NCI-H1930 (cell line): ENCODE results near the gene BACH2.

Source experiments
- DNase-seq, 2 experiments: peaks; one replicate each; lab custom pipeline; 2025; lab: John Stamatoyannopoulos, UW

BACH2 gene

DNA sequence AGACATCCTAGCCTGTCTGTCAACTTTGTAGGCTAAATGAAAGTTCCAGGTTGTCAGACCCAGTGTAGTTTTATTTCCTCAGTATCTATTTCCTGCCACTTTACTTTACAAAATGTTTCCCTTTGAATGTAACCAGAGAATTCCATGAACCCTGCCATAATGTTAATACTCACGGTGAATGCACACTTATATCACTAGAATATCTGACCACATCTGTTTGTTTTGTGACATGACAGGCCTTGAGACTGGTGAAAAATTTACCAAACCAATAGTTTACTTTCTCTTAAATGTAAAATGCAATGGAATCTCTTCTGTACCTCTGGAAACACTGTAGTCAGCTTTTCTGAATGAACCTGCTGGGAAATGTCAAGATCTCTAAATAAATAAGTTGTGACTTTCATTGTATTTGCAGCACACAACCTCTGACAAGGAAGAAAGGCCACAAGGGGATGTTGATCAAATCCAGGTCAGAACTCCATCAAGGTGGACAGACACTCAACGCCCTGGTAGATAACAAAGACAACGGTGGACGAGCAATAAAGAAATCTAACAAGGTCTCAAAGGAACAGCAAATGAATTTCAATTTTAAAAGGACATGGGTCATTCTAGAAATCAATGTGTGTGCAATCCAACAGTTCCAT is 59.2 kb downstream of the BACH2 start:
- DNase-seq, result no peak

DNA sequence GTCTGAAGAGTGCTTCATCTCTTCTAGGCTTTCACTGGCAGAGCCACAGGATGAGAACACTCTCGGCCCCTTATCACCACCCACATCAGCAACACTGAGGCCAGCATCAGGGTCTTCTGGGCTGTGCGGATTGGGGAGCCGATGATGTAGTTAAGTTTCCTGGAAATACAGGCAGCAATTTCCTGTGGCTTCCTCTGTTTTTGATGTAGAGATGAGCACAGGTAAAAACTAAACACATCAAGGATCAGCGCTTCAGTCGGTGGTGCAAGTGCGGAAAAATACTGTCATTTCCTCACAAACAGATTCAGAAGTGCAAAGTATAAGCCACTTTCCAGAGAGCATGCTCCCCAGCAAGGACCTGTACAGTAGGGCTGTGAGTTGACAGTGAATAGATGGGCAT is 62.6 kb downstream of the BACH2 start:
- DNase-seq, result no peak

DNA sequence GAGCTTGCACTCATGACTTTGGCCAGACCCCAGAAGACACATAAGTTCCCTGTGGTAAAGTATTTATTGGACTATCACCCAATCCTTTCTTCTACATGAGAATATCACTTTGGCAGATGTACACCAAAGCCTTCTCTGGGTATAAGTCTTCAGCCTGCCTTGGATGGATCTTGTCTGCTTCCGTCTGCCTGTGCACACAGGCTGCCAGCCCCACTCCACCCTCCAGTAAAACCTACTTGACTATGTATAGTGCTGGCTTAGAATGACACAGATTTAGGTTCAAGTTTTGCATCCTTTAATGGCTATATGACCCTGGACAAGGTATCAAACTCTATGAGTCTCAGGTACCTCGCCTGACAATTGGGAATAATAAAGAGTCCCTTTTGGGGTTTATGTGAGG is 63.4 kb downstream of the BACH2 start:
- DNase-seq, result no peak

DNA sequence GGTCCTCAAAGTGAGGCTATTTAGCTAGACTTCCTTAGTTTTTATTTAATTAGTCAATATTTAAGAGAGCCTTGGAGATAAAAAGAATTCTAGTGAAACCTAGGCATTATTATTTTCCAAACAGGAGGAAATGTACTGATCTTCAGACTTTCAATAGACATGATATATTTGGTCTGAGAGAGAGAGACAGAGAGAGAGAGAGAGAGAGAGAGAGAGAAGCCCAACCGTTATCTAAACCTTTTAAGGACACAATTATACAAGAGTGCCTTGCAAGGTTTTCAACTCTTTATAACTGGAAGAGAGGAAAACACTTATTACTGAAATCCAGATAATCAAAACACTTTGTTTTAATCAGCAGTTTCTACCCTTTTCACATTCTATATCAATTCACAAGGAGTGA is 64.8 kb downstream of the BACH2 start:
- no peak for DNase-seq

- no peak for DNase-seq
Observed at GRCh38 chr6:90231308-90231707, 65.3 kb downstream of the BACH2 start.

GRCh38 chr6:90230548-90231215 is 66.0 kb downstream of the BACH2 start:
- no peak for DNase-seq

DNA sequence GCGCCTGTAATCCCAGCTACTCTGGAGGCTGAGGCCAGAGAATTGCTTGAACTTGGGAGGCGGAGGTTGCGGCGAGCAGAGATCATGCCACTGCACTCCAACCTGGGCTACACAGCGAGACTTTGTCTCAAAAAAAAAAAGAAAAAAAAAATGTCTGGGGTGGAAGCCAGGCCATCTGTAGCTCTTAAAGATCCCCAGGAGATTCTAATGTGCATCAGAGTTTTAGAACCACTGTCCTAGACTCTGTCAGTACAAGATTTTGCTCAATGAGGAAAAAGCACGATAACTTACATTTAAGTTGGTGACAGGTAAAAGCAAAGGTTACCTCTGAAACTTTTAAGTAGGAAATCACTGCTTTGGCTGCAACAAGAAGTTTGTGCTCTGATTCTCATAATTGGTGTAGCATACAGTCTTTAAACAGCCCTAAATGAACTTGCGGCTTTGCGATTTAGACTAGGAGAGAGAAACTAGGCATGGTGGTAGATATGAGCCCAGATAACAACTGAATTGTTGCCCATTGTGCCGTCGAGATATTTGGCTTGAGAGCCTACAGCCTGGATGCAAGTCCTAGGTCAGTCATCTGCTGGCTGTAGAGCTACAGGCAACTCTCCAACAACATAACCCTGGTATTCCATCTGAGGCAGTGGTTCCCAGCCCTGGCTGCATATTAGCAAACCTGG is 67.2 kb downstream of the BACH2 start:
- DNase-seq, result no peak

- no peak for DNase-seq
Observed at GRCh38 chr6:90227673-90228072, 69.0 kb downstream of the BACH2 start.

DNA sequence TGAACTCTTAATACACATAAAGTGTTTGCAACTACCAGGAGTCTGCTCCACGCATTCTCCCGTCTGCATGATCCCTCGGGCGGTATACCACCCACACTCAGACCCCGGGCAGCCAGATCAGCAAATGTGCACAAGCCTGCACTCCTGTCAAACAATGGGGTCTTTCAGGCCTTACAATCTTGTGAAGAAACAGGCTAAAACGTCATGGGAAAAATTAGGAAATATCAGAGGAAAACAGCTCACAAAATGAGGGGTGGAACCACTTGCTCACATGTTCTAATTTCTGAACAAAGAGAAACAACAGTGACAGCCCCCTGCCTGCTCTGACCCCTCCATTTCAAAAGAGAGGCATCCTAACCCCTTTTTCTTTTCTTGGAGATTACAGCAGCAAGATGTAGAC is 69.4 kb downstream of the BACH2 start:
- no peak for DNase-seq

DNA sequence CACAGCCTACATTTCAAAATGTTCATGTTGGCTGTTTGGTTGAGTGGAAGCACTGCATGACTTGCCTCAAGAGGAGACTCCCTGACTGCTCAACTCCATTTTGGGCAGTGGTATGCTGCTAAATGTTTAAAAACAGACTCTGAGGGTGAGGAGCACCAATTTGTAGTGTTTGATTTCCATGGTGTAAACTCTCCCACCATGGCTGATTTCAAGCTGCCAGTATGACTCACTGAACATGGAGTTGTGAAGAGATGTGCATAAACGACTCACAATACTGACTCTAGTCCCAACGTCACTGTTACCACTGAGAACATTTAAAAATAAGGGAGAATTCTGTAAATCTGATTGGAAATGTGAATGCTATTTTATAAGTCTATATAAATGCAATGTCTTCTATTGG is 70.4 kb downstream of the BACH2 start:
- DNase-seq, result no peak

- DNase-seq, result no peak
Observed at GRCh38 chr6:90224196-90224595, 72.4 kb downstream of the BACH2 start.

DNA sequence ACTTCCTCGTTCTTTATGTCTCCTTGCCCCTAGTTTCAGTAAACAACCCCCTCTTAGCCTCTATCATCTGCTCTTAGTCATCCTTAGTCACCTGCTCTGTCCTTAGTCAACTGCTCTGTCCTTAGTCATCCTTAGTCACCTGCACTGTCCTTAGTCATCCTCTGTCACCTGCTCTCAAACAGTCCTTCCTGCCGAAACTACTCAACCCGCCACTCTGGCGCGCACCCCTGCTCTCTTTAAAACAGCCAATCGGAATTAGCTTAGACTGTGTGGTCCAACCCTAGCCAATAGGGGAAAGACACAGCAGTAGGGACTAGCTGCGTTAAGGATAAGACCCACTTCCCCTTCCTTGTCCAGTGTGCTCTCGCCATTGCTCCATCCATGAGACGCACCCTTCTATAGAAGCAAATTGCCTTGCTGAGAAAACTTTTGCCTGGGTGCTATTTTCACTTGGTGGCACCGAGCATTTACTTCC is 73.9 kb downstream of the BACH2 start:
- DNase-seq, result no peak

GRCh38 chr6:90222008-90222407 is 74.6 kb downstream of the BACH2 start:
- DNase-seq, result no peak

DNA sequence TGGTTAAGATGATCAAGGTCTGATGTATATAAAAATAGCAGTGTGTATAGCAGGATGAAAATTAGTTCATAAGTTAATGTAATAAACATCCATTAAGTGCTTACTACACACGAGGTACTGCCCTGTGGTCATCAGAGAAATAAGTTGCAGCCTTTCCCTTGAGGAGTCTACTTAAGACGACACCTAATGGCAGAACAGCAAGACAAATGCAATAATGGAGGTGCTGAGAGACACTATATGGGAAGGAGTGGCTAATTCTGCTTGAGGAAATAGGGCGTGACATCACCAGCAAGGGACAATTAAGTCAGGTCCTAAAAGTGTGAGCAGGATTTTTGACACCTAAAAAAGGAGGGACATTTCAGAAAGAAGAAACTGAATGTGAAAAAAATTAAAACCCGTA is 75.2 kb downstream of the BACH2 start:
- DNase-seq, result no peak

DNA sequence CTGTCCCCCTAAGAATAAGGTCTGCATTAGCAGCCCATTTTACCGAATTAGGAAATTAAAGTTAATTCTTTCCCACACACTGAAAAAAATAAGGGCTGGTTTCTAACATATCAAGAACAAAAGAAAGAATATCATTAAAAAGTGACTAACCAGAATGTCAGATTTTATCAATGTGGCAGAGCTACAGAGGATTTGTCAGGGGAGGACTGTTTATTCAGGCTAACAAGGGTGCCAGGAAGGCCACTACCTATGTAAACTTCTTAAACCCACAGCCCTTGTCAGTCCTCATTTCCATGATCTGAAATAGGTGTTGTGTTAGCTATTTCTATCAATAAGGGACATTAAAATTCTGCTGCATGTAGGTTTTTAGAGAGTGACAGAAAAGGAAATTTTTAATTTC is 76.4 kb downstream of the BACH2 start:
- no peak for DNase-seq

DNA sequence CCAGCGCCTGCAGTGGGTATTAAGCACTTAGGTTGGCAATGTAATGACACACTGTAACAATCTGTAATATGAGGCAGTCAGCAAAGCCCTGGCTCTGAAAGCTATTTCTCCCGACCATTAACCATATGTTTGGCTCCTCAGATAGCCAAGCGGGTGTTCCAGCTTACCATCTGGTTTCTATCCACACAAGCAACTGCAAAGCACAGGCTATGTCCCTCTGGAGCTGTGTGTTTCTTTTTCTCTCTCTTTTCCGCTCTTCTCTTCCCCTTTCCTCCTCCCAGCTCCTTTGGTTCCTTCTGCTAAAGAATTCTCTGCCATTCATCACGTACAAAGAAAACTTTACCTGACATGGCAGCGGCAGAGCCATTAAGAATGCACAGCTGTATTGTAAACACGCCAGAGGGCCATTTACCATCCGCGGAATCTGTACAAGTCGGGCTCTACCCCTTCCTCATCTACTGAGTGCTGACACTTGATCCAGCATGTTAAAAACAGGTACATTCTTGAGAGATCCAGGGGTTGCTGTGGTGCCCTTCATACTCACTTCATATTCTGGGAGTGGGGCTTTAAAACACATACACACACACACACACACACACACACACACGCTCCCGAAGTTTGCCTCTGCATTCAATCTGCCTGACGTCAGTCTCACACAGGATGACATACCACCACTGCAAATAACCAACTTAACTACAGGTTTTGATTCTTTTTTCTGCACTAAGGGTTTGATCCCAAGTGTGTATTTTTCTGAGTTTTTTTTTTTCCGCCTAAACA is 77.2 kb downstream of the BACH2 start:
- DNase-seq, result no peak

DNA sequence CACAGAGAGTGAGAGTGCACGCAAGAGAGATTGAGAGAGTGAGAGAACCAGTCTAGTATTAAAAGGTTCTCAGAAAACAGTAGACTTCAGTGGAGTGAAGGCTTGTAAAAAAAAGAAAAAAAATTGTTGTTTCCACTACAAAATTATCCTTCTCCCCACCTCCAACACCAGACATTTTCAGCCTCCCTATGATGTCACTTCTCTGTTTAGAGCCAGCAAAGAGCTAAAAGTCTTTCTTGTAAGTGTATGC is 77.8 kb downstream of the BACH2 start:
- no peak for DNase-seq

DNA sequence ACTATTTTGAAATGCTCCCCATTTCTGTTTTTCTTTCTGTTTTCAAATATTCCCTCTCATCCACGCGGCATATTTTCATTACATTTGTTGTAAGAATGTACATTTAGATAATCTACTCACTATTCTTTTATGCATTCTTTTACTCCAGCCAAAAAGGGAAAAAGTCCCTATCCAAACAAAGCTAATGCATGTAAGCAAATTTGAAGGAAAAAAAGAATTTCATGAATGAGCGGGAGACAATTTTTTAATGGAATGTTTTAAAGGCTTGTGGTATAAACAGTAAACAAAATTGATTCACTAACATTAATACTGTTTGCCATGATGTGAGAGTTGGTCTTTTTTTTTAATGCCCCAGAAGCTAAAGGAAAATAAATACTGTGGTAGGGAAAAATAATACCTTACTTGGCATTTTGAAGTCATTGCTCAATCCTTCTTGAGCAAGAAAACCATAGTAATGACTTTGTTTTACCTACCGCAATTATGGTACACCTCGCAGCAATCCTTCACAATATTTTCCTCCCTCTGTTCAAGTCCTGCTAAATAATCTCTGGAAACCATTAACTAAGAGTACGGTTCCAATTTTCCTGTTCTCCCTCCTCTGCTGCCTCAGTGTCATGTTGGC is 79.0 kb downstream of the BACH2 start:
- DNase-seq, result no peak

- DNase-seq, result no peak
Observed at GRCh38 chr6:90216072-90216977, 80.3 kb downstream of the BACH2 start.

- no peak for DNase-seq
Observed at GRCh38 chr6:90214966-90215365, 81.7 kb downstream of the BACH2 start.

GRCh38 chr6:90214461-90214860 is 82.2 kb downstream of the BACH2 start:
- no peak for DNase-seq
